Activated CD8-positive, alpha-beta memory T cell treated with anti-CD3 and anti-CD28 coated beads, Interleukin-2, amount 50 U/mL, for 1 hour (primary cell): ENCODE measurements around the gene SYNDIG1.

Experiments
- DNase-seq: peaks from one replicate; pipeline ENCODE4 v3.0.0-alpha.2; 2020; ENCODE audit errors: extremely low read depth

The SYNDIG1 gene

GRCh38 chr20:24469116-24469893, at the start of gene SYNDIG1:
Gene SYNDIG1 (plus strand): TSS chr20:24469629. CDS start chr20:24543098, 73,469 bp downstream.
- DNase-seq: no peak

DNA sequence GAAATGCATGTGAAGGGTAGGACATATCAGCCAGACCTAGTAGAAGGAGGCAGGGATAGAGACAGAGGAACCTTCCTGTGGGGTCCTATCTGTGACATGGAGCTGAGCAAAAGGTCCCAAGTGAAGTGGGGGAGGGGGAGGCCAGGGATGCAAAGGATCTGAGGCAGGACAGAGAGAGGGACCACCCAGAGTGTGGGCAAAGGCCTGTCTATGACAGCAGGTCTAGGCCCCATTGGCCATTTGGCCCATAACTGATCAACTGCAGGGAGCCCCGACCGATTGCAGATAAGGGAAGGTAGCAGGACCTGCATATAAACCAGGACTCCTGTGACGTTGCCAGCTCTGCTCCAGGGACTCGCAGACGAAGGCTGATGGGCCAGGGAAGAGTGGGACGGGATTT, 49.6 kb upstream of the SYNDIG1 start:
- no peak for DNase-seq

DNA sequence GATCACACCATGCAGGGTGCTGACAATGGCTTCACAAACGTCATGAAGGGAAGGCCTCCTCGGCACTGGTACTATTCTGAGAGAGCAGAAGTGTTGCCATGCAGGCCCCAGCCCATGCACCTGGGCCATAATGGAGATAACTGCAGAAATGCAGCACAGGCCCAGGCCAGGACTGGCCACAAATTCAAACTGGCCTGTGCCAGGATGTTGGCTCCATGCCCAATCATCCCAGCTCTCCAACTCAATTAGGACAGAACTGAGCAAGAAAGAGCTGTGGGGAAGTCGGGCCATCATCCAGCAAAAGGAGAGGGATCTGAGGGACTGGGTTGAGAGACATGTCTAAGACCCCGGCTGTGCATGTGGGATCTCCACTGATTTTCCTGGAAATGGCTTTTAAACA, 48.9 kb upstream of the SYNDIG1 start:
- DNase-seq: no peak

GRCh38 chr20:24421071-24421470, 48.4 kb upstream of the SYNDIG1 start:
- no peak for DNase-seq

- no peak for DNase-seq
Observed at GRCh38 chr20:24422091-24422760, 47.2 kb upstream of the SYNDIG1 start.

DNA sequence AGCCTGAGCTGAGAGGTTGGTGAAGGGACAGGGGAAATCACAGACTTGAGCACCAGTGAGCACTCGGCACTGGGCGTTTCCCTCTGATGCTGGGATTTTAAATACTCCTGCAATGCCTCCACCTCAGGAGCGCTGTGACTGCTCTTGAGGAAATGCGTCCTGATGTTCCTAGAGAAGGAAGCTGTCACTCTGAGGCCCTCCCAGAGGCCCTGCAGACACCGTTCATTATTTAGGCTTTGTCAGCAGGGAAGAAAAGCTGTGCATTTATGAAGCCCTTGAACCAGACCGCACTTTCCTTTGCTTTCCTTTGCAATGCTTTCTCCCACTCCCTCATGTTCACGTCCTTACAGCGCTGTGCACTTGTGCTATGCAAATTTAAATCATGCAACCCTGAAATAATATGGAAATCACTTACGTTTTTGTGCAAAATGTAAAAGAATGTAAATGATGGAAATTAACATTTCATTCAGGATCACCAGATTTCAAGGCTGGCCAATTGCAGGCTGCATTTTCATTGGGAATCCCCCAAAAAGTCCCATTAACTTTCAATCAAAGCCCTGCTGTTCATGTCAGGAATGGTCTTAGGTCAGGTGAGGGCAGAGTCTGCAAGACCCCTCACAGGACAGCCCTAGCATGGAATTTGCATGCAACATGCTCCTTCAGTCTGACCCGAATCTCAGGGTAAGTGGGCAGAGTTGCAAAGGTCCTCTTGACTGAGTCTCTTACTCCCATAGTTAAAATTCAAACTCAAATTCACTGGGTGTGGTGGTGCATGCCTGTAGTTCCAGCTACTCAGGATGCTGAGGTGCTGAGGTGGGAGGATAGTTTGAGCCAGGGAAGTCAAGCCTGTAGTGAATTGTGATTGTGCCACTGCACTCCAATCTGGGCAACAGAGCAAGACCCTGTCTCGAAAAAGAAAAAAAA, 45.8 kb upstream of the SYNDIG1 start:
- DNase-seq: no peak

GRCh38 chr20:24425523-24426135, 43.8 kb upstream of the SYNDIG1 start:
- no peak for DNase-seq

DNA sequence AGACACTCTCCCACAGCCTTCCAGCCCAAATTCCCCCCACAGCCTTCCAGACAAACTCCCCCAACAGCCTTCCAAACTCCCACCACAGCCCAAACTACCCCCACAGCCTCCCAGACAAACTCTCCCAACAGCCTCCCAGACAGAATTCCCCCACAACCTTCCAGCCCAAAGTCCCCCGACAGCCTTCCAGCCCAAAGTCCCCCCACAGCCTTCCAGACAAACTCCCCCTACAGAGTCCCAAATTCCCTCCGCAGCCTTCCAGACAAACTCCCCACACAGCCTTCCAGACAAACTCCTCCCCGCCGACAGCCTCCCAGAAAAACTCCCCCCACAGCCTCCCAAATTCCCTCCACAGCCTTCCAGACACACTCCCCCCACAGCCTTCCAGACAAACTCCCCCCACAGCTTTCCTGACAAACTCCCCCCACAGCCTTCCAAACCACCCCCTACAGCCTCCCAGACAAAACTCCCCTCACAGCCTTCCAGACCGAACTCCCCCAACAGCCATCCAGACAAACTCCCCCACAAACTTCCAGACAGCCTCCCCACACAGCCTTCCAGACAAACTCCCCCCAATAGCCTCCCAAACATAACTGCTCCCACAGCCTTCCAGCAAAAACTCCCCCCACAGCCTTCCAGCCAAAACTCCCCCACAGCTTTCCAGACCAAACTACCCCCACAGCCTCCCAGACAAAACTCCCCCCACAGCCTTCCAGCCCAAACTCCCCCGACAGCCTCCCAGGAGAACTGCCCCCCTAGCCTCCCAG, 38.0 kb upstream of the SYNDIG1 start:
- DNase-seq: no peak

GRCh38 chr20:24432046-24432442, 37.4 kb upstream of the SYNDIG1 start:
- DNase-seq: no peak

DNA sequence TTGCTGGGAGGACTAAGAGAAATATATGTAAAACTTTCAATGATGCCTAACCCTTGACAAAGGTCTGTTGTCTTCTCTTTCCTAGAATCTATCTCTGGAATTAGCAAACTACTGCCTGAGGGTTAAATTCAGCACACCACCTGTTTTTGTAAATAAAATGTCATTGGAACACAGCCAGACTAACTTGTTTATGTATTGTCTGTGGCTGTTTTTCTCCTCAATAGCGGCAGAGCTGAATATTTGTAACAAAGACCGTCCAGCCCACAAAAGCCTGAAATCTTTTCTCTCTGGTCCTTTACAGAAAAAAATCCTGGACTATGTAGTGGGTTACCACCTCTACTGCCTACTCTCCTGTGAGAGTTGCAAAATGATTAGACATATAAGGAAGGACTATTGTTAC, 33.3 kb upstream of the SYNDIG1 start:
- DNase-seq: no peak

- DNase-seq: no peak
Observed at GRCh38 chr20:24437196-24438082, 32.0 kb upstream of the SYNDIG1 start.

DNA sequence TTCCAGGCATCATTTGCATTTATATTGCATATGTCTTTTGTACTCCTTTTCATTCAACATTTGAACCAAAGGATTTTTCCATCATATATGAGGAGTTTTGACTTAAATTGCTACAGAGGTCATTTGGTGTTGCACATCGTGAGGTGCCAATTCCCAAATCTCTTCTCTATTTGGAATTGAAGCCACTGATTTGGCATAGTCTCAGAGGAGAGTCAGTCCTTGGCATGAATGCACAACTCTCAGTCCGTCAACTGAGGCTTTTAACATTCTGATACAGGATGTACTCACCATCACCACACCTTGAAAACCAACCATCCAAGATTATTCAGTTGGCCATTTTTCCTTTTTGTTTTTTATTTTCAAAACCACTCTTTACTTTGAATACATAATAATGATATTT, 31.1 kb upstream of the SYNDIG1 start:
- no peak for DNase-seq

- DNase-seq: no peak
Observed at GRCh38 chr20:24439737-24440387, 29.6 kb upstream of the SYNDIG1 start.

DNA sequence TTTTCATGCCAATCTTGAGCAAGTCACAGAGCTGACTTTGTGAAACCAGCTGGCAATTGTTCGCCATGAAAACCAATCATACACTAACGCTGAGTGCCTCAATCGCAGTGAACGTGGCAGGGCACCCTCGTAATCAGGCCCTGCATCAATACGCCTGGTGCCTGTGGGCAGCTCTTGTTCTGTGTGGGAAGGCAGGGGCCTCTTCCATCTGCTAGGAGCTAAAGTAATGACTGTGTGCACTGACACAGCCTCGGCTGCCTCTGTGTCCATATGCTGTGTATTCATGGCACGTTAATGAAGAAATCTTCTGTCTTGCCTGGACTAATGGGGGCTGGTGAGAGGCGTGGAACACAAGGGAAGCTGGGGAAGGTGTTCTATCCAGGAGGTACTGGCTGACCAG, 27.8 kb upstream of the SYNDIG1 start:
- no peak for DNase-seq

GRCh38 chr20:24442909-24443308, 26.5 kb upstream of the SYNDIG1 start:
- no peak for DNase-seq

GRCh38 chr20:24443436-24443835, 26.0 kb upstream of the SYNDIG1 start:
- no peak for DNase-seq

GRCh38 chr20:24444526-24445190, 24.8 kb upstream of the SYNDIG1 start:
- no peak for DNase-seq

GRCh38 chr20:24445510-24446170, 23.8 kb upstream of the SYNDIG1 start:
- no peak for DNase-seq
